EL (cell line): Measurements from ENCODE around the gene RAP1GAP2.

Experiments used
- DNase-seq: peaks from one replicate; pipeline ENCODE4 v3.0.0-alpha.2; 2016

Gene RAP1GAP2

GRCh38 chr17:3004150-3004801 lies 208.0 kb downstream of the RAP1GAP2 start:
- peak; percentile 98 for DNase-seq

DNA sequence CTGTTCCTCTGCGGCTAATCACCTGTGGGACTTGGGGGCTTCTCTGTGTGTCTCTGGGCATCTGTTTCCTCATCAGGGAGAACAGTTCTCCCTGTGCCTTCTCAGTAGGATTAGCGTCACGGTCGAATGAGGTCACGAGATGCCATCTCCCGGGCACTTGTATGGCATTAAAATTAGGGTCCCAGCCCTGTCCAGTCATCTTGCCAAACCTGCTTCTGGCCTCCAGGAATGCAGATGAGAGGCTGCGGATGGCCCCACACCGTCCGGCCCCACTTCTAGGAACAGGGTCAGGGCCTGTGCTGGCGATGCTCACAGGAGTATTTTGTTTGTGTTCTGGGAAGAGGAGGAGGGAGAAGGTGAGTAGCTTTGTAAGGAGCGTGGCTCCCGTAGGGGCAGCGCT lies 208.7 kb downstream of the RAP1GAP2 start:
- DNase-seq: no peak

DNA sequence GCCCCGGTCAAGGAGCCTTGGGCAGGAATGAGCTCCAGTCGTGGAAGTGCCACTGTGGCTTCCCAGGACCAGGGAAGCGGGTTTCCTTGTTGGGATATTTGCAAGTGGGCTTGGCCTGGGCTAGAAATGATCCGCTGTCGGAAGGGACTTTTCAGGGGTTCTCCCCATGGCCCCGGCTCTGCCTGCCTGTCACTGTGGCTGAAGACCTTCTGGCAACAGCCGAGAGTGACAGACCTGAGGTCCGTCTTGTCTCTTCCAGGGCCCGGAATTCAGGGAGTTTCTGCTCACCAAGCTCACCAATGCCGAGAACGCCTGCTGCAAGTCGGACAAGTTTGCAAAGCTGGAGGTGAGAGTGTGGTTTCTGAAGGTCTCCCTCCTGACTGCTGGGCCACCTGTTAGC lies 209.5 kb downstream of the RAP1GAP2 start:
- DNase-seq: no peak

DNA sequence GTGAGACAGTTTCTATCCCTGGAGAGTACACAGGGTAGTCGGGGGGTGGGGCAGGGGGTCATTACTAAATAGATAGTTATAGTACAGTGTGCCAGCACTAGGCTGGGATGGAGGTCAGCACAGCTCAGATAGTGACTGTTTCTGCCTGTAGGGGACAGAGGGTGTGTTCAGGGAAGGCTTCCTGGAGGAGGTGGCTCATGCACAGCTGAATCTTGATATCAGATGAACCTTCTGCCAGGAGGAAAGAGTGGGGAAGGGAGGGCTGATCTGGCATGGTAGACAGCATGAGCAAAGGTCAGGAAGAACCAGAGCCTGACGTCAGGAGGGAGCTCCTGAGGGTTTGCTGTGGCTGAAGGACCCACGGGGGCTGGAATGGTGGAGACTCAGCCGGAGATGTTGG lies 210.6 kb downstream of the RAP1GAP2 start:
- DNase-seq: no peak

GRCh38 chr17:3007651-3008121 lies 211.4 kb downstream of the RAP1GAP2 start:
- DNase-seq: no peak

DNA sequence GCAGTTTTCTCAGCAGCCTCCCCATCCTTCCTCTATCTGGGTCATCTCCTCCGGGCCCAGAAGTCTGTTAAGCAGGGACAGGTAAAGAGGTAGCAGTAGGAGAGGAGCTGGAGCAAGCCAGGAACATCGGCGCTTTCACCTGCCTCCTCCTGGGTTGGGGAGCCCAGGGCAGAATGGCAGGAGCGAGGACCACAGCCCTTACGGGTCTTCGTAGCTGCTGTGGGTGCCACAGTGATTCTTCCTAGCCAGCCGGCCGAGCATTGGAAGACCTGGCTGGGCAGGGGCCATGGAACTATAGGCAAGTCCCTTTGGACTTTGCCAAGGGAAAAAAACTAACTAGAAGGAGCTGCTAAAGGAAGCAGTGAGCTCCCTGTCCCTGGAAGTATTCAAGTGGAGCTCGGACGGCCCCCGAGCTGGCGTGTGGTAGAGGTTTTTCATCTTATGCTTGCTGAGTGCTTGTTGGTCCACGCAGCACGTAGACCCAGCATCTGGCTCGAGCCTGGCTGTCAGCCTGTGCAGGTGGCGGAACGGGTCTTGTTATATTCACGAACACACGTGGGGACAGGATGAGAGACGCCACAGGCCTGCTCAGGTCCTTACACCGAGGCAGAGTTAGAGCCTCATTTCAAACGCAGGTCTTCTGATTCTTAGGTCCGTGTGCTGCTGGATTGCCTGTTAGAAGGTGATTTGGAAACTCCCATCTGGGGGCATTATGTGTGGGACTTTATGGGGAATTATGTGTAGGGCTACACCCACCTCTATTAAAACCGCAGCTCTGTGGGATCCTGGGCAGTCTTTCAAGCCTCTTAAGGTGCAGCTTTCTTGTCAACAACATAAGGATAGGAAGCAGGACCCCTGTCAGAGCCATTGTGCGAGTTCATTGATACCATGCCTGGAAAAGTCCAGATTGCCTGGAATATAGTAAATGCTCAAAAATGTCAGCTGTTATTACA lies 212.4 kb downstream of the RAP1GAP2 start:
- no peak for DNase-seq

- DNase-seq: no peak
Observed at GRCh38 chr17:3009411-3009920, 213.2 kb downstream of the RAP1GAP2 start.

GRCh38 chr17:3011891-3012290 lies 215.7 kb downstream of the RAP1GAP2 start:
- no peak for DNase-seq

GRCh38 chr17:3012926-3013581 lies 216.8 kb downstream of the RAP1GAP2 start:
- peak; percentile 58 for DNase-seq

DNA sequence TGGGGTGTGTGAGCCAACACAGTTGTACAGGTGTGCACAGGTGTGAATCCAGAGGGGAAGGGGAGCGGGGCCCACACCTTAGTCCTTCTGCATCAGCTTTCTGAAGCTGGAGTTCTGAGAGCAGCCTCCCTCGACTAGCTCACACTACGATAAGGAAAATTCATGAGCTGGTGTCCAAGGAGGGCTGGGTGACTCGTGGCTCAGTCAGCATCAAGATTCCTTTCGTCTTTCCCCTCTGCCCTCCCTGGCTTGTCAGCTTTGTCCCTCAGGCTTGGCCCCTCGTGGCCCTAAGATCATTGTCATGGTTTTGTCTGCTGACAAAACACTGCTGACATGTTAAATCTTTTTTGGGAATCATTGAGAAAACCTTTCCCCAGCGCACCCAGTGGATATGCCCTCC lies 219.7 kb downstream of the RAP1GAP2 start:
- peak; percentile 41 for DNase-seq

DNA sequence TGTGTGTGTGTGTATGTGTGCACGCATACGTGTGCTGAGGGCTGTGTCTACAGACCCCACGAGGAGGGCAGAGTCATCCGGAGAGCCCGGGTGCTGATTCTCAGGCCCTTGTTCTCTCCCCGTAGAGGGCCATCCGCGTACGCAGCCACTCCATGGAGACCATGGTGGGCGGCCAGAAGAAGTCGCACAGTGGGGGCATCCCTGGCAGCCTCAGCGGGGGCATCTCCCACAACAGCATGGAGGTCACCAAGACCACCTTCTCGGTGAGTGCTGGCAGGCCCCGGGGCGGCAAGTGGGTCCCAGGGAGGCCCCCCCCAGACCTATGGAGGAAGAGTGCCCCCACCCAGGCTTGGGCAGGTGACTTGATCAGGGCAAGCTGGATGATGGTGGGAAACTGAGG lies 221.7 kb downstream of the RAP1GAP2 start:
- DNase-seq: no peak

- no peak for DNase-seq
Observed at GRCh38 chr17:3019761-3020160, 223.5 kb downstream of the RAP1GAP2 start.

GRCh38 chr17:3020381-3020780 lies 224.1 kb downstream of the RAP1GAP2 start:
- no peak for DNase-seq

GRCh38 chr17:3022197-3022596 lies 226.0 kb downstream of the RAP1GAP2 start:
- DNase-seq: no peak

DNA sequence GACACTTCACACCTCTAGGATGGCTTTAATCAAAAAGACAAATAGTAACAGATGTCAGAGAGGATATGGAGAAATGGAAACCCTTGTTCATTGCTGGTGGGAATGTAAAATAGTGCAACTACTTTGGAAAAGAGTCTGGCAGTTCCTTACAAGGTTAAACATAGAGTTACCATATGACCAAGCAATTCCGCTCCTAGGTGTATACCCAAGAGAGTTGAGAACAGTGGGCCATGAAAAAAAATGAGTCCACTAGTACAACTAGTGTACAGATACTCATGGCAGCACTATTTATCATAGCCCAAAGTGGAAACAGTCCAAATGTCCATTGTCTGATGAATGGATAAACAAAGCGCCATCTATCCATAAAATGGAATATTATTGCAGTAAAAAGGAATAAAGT lies 228.1 kb downstream of the RAP1GAP2 start:
- DNase-seq: no peak

DNA sequence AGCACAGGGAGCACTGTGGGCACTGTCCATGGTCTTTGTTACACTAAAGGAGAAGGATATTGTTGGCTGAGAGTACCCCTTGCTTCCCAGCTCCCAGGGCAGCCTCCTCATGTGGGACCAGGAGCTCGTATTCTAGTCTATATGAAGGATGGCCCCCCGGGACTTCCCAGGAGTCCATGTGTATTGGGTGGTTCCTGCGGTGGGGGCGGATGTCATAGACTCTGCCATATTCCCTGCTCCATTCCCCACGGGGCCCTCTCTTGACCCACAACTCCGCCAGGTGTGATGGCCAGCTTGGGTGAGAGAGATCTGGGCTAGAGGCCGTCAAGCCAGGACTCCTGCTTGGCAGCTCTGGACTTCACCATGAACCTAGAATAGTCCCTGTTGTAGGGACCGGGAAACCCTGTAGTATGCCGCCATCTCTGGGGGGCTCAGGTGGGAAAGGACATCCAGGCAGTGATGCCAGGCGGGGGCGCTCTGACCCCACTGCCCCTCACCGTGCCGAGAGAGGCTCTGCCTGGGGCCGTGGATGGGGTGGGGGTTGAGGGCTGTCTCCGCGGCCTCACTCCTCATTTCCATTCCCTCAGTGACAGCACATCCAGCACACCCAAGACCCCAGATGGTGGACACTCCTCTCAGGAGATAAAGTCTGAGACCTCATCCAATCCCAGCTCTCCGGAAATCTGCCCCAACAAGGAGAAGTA lies 229.3 kb downstream of the RAP1GAP2 start:
- no peak for DNase-seq

DNA sequence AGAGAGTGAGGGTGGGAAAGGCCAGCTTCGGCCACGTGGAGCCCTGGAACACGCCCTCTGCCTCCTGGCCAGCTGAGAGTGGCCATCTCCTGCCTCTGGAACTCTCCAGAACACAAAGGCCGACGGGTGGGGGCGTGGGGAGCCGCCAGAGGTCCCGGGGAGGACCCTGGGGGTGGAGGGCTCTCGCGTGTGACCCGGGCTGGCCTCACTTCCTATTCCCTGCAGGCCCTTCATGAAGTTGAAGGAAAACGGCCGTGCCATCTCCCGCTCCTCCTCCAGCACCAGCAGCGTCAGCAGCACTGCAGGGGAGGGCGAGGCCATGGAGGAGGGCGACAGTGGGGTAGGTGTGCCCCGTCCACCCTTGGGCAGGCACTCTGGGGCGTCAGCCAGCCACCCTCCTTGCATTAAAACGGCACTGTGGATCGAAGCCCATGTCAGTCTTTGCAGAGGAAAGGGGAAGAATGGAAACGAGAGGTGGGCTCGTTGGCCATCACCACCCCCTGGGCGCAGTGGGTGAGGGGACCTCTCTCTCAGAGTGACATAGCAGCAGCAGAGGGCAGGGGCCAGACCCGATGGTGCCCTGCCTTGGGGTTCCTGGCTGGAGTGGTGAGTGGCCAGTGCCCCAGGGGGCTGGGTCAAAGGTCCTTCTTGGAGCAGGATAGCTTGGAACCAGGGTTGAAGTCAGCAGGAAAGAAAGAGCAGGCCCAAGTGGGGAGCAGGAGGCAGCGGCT lies 230.1 kb downstream of the RAP1GAP2 start:
- no peak for DNase-seq

- DNase-seq: no peak
Observed at GRCh38 chr17:3026856-3027751, 230.9 kb downstream of the RAP1GAP2 start.

DNA sequence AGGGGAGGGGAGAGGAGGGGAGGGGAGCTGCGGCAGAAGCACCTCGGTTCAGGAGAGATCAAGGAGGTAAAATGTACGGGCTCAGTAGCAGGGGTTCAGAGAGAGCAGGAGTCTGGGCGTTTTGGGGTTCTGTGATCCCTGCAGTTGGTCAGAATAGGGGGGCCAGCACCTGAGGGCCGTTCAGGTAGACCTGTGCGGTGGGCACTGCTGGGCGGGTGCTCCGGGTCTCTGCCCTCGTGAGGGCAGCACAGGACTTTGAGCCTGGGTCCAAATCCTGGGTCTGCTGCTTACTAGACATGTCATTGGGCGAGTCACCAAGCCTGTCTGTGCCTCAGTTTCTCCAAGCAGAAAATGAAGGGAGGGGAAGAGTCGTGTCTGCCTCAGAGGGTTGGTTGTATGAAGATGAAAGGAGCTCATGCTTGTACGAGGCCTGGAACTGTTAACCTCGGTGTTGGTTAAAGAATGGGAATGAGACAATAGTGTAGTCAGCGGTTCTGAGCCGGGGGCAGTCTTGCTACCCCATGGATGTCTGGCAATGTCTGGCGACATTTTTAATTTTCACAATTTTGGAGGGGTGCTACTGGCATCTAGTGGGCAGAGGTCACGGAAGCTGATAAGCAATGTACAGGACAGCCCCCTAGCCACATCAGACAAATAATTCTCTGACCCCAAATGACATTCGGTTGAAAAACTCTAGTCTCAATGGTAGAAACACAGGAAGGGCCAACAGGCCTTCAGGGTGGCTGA lies 231.7 kb downstream of the RAP1GAP2 start:
- DNase-seq: no peak
